K562 (cell line): ENCODE results near the gene KNSTRN. TPM values are rescaled to one million over a fixed set of nuclear protein-coding genes. Genes with fewer than 3 reads are reported as not detected.

Experiments
- ATAC-seq: fragments of 200-7000 bp; cut with Tn5 transposase; 3 replicates; pipeline ENCODE4 v1.9.1; 2020; ENCODE audit warnings: moderate library complexity
- BruUV-seq: library from RNA; stranded (reverse); fragments of 400-500 nt; replicated peaks from 2 replicates; lab custom pipeline; 2021; lab: Mats Ljungman, UMichigan
- CTCF ChIA-PET: fragments of 300-600 bp; formaldehyde crosslinking; extraction: SDS; loops from one replicate; lab custom pipeline; 2021; ENCODE audit warnings: low intra/inter-chr PET ratio; lab: Yijun Ruan, JAX
- POLR2A ChIA-PET: fragments of 300-600, 350-650 bp; sonication (Branson Sonifier 250); formaldehyde crosslinking; extraction: SDS; loops from one replicate; lab custom pipeline; 2021; ENCODE audit warnings: antibody characterized with exemption, inconsistent platforms; lab: Yijun Ruan, JAX
- DNase-seq, 4 experiments: peaks; one replicate each; pipeline versions ENCODE4 v3.0.0 to v3.0.0-alpha.2; 2011 to 2018; ENCODE audit warnings: low spot score in 3 of 4, mixed read lengths in 3 of 4; ENCODE audit errors: extremely low read depth in 1 of 4
- FAIRE-seq: peaks from 2 replicates; lab custom pipeline; 2011; peaks lifted over from hg19 to GRCh38; lab: Jason Lieb, UNC
- H2AFZ ChIP-seq: 2 replicates; pipeline ENCODE4 v1.6.0; 2011; ENCODE audit warnings: low read depth, low read length, control low read depth, inconsistent platforms
- H3K27ac ChIP-seq: fragments of 200-600 bp; 3 replicates; pipeline ENCODE4 v1.8.0; 2011; ENCODE audit warnings: low read depth, mild to moderate bottlenecking, control low read depth, inconsistent platforms, low read length, moderate library complexity, mixed read lengths; ENCODE audit errors: extremely low read depth
- H3K27me3 ChIP-seq, 2 experiments: fragments of 300-600 bp in 1 of 2; 2 replicates in 1 of 2; 3 replicates in 1 of 2; pipeline versions ENCODE4 v1.6.0 to v1.8.0; 2011; ENCODE audit warnings: inconsistent platforms in 2 of 2, low read length in 2 of 2, mild to moderate bottlenecking in 1 of 2, mixed read lengths in 1 of 2, moderate library complexity in 1 of 2; ENCODE audit not compliant: control insufficient read depth in 2 of 2, insufficient read depth in 2 of 2
- H3K36me3 ChIP-seq: fragments of 300-600 bp; 3 replicates; pipeline ENCODE4 v1.8.0; 2011; ENCODE audit warnings: mild to moderate bottlenecking, low read length, inconsistent platforms; ENCODE audit not compliant: control insufficient read depth, insufficient read depth
- H3K4me1 ChIP-seq, 2 experiments: fragments of 200-600 bp in 1 of 2; replicated peaks in 1 of 2; 2 replicates in 1 of 2; 3 replicates in 1 of 2; pipeline versions ENCODE4 v1.5.1 to v1.8.0; 2011; ENCODE audit warnings: inconsistent platforms in 2 of 2, low read length in 2 of 2, mild to moderate bottlenecking in 1 of 2, mixed read lengths in 1 of 2, moderate library complexity in 1 of 2; ENCODE audit not compliant: control insufficient read depth in 2 of 2, insufficient read depth in 2 of 2
- H3K4me2 ChIP-seq: 2 replicates; pipeline ENCODE4 v1.6.1; 2011; ENCODE audit warnings: low read length, control low read depth, inconsistent platforms, mixed read lengths; ENCODE audit not compliant: insufficient read depth
- H3K4me3 ChIP-seq: fragments of 200-600 bp; sonication (generic), shearing (Covaris generic); 2 replicates; pipeline ENCODE4 v1.5.1; 2016; ENCODE audit warnings: control low read depth, inconsistent platforms
- H3K79me2 ChIP-seq: fragments of 200-600 bp; 3 replicates; pipeline ENCODE4 v1.8.0; 2011; ENCODE audit warnings: low read length, inconsistent platforms; ENCODE audit not compliant: control insufficient read depth, insufficient read depth
- H3K9ac ChIP-seq, 2 experiments: 2 replicates each; pipeline versions ENCODE4 v1.6.0 to v1.6.1; 2011; ENCODE audit warnings: low read depth in 2 of 2, low read length in 2 of 2, control low read depth in 1 of 2, inconsistent platforms in 1 of 2, mild to moderate bottlenecking in 1 of 2, mixed read lengths in 1 of 2; ENCODE audit not compliant: insufficient read depth in 1 of 2
- H3K9me1 ChIP-seq: one replicate; pipeline ENCODE4 v1.6.0; 2011; ENCODE audit warnings: inconsistent platforms, mild to moderate bottlenecking, low read length, moderate library complexity; ENCODE audit not compliant: control insufficient read depth, insufficient read depth
- H3K9me3 ChIP-seq: replicated peaks from 2 replicates; pipeline ENCODE4 v1.5.1; 2011; ENCODE audit warnings: low read depth, low read length, inconsistent platforms; ENCODE audit not compliant: control insufficient read depth, insufficient read depth
- H4K20me1 ChIP-seq: replicated peaks from 2 replicates; pipeline ENCODE4 v1.6.1; 2011; ENCODE audit warnings: low read length, inconsistent platforms, mixed read lengths; ENCODE audit not compliant: control insufficient read depth, insufficient read depth
- EP400 ChIP-seq: fragments of 450-650 bp; IDR thresholded peaks from 2 replicates; pipeline ENCODE4 v1.6.1; 2017; ENCODE audit warnings: antibody characterized with exemption, mild to moderate bottlenecking, moderate library complexity
- HBP1 ChIP-seq: fragments of 450-650 bp; formaldehyde crosslinking; IDR thresholded peaks from 2 replicates; pipeline ENCODE4 v1.4.0; 2022; ENCODE audit warnings: missing genetic modification characterization
- MAFG ChIP-seq: fragments of 450-650 bp; conservative IDR thresholded peaks from 2 replicates; pipeline ENCODE4 v1.6.1; 2016; ENCODE audit warnings: missing genetic modification characterization, missing compliant biosample characterization
- NONO ChIP-seq, 2 experiments: fragments of 200-400 bp in 1 of 2; fragments of 450-650 bp in 1 of 2; formaldehyde crosslinking in 1 of 2; IDR thresholded peaks; 2 replicates each; pipeline ENCODE4 v1.6.1; 2017; ENCODE audit warnings: low read depth in 2 of 2, mild to moderate bottlenecking in 2 of 2, moderate library complexity in 2 of 2, low read length in 1 of 2
- VEZF1 ChIP-seq: fragments of 200-800 bp; sonication (Bioruptor generic); IDR thresholded peaks from 2 replicates; pipeline ENCODE4 v1.6.1; 2017; ENCODE audit warnings: missing genetic modification characterization, missing compliant biosample characterization
- ZBTB40 ChIP-seq, 2 experiments: fragments of 450-650 bp in 1 of 2; sonication (generic) in 1 of 2; formaldehyde crosslinking in 1 of 2; IDR thresholded peaks; 2 replicates each; pipeline versions ENCODE4 v1.7.1 to v1.9.0; 2016 to 2022; ENCODE audit warnings: inconsistent platforms in 1 of 2, mild to moderate bottlenecking in 1 of 2, missing genetic modification reagents in 1 of 2
- ZEB2 ChIP-seq: fragments of 450-650 bp; IDR thresholded peaks from 2 replicates; pipeline ENCODE4 v1.6.1; 2016
- WGBS: fragments of 100-300 bp; shearing (Covaris generic); methylation state at CpG from one replicate; pipeline ENCODE4 v1.1.6; 2016; ENCODE audit warnings: low coverage, mixed read lengths; ENCODE audit not compliant: insufficient coverage; ENCODE audit errors: missing lambda C conversion rate; 5-methylcytosine and 5-hydroxymethylcytosine counted together
- in situ Hi-C: fragments of 300-500 bp; cut with MboI; formaldehyde crosslinking; loops from 4 replicates; pipeline ENCODE4 v1.15.0; 2018; ENCODE audit warnings: inconsistent platforms, mixed read lengths
- intact Hi-C: fragments of 100-400 bp; cut with micrococcal nuclease; formaldehyde crosslinking; loops from 2 replicates; pipeline ENCODE4 v1.14.2; 2022
- polyA plus RNA-seq, 8 experiments: library from polyadenylated mRNA; depleted of rRNA in 4 of 8; stranded (reverse) in 5 of 8; unstranded in 3 of 8; fragments of >200 nt; fragmentation: Nextera tagmentation in 2 of 8; fragmentation: Illumina TruSeq in 1 of 8; extraction: Ambion mirVana in 2 of 8; extraction: Trizol in 1 of 8; gene quantifications; 2 replicates each; pipeline versions ENCODE4 v1.2.1 to v1.2.3, GENCODE V29; 2011 to 2014; ENCODE audit warnings: inconsistent platforms in 1 of 8, missing spikeins in 1 of 8
- total RNA-seq, 7 experiments: library from RNA; depleted of rRNA in 6 of 7; stranded (reverse); fragments of >200 nt in 6 of 7; fragmentation: Illumina TruSeq in 2 of 7; extraction: Trizol in 2 of 7; gene quantifications; 2 replicates each; pipeline versions ENCODE4 v1.2.1 to v1.2.3, GENCODE V29; 2011 to 2021; ENCODE audit warnings: low replicate concordance in 1 of 7

The KNSTRN gene
- total and polyA plus RNA-seq, 9 of the 15 experiments (the other 6 are each of a cell fraction or from before 2014, with no cell fraction given): 48.7 to 88.2 (median 66.3) TPM

GRCh38 chr15:40334941-40335795 lies 47.4 kb upstream of the KNSTRN start:
- no peak for FAIRE-seq
- H2AFZ ChIP-seq: peak overlapping the region; percentile 69; the same call in 1 of the 2 replicates
- H3K4me3 ChIP-seq: no peak overlapping the region
- no peaks in the 10 kb centered on the region for H3K9me1 ChIP-seq
- peak overlapping the region in 1 of 2 experiments; percentile 81; a peak in 1 of 4 replicates for H3K9ac ChIP-seq
- CTCF ChIA-PET: no interaction called here
- no peaks in the 10 kb centered on the region; the same call in 2 of the 3 replicates for H3K36me3 ChIP-seq
- in situ Hi-C loops (no loop called here), intact Hi-C loops (loop anchor here (5.0 kb wide), 1 partner anchor 118 kb away; no protein-coding TSS in a partner anchor)
- POLR2A ChIA-PET: interaction anchor here (0.5 to 1.1 kb wide), 2 partner anchors 62 to 108 kb away, joined by 3 to 4 read pairs; no protein-coding TSS in a partner anchor
- no peak overlapping the region for H3K4me2 ChIP-seq
- no peaks in the 10 kb centered on the region for H3K79me2 ChIP-seq
- WGBS: 76% methylated on average over 23 of the region's 26 CpGs
- no peaks in the 10 kb centered on the region for H3K27me3 ChIP-seq
- no peak for ATAC-seq
- peaks cover 40 to 71% of the 10 kb centered on the region in 2 experiments for H3K4me1 ChIP-seq
- H4K20me1 ChIP-seq: peaks cover 6% of the 10 kb centered on the region; the same call in 1 of the 2 replicates
- H3K27ac ChIP-seq: no peak overlapping the region
- no TSS peak for BruUV-seq
- H3K9me3 ChIP-seq: no peaks in the 10 kb centered on the region
- no peak for DNase-seq
- TF ChIP-seq ZEB2: no peak
- TF ChIP-seq MAFG (tag): no peak
- TF ChIP-seq EP400: no peak
- no peak for TF ChIP-seq ZBTB40 (IDR thresholded peaks at IDR 0.05)
- no peak for TF ChIP-seq ZBTB40 (CRISPR knock-in tag; IDR thresholded peaks at IDR 0.05)
- no peak for TF ChIP-seq HBP1 (CRISPR knock-in tag)
- no peak for TF ChIP-seq NONO (IDR thresholded peaks at IDR 0.05; ENCODE audit: low read depth in 2 of 2, low read length in 1 of 2)
- no peak for TF ChIP-seq VEZF1 (CRISPR knock-in tag)
